HG03575 (cell line): ENCODE measurements around the gene LANCL2.
"Not testable (repeated sequence)": the region's sequence is repeated elsewhere in the genome, so short reads cannot be mapped to it uniquely, and the experiment has no call there.

Source experiments
- ATAC-seq: cut with Tn5 transposase; IDR thresholded peaks from one replicate; pipeline ENCODE4 v1.9.1; 2021; ENCODE audit not compliant: unreplicated experiment, insufficient number of reproducible peaks, low FRiP score; ENCODE audit errors: extremely low read depth

Gene LANCL2

GRCh38 chr7:55352947-55353273 lies 12.2 kb upstream of the LANCL2 start:
- ATAC-seq, result not testable (repeated sequence)

GRCh38 chr7:55360486-55360885 lies 4.7 kb upstream of the LANCL2 start:
- ATAC-seq, result no peak

- ATAC-seq, result no peak
Observed at GRCh38 chr7:55361560-55361959, 3.6 kb upstream of the LANCL2 start.

- ATAC-seq, result no peak
Observed at GRCh38 chr7:55362927-55363326, 2.2 kb upstream of the LANCL2 start.

- no peak for ATAC-seq
Observed at GRCh38 chr7:55363386-55364170, 1.6 kb upstream of the LANCL2 start.

GRCh38 chr7:55365675-55366460 lies 731 bp downstream of the LANCL2 start:
- peak; percentile 77 for ATAC-seq

GRCh38 chr7:55366461-55367070 lies 1.4 kb downstream of the LANCL2 start:
- ATAC-seq, result peak; percentile 7

- no peak for ATAC-seq
Observed at GRCh38 chr7:55367283-55367840, 2.2 kb downstream of the LANCL2 start.

- ATAC-seq, result no peak
Observed at GRCh38 chr7:55369427-55370400, 4.6 kb downstream of the LANCL2 start.

- no peak for ATAC-seq
Observed at GRCh38 chr7:55374213-55374612, 9.1 kb downstream of the LANCL2 start.

GRCh38 chr7:55375237-55375636 lies 10.1 kb downstream of the LANCL2 start:
- no peak for ATAC-seq

GRCh38 chr7:55377162-55377817 lies 12.2 kb downstream of the LANCL2 start:
- ATAC-seq, result no peak

- ATAC-seq, result no peak
Observed at GRCh38 chr7:55379285-55379684, 14.1 kb downstream of the LANCL2 start.

- ATAC-seq, result no peak
Observed at GRCh38 chr7:55381189-55381588, 16.1 kb downstream of the LANCL2 start.

GRCh38 chr7:55381696-55382095 lies 16.6 kb downstream of the LANCL2 start:
- no peak for ATAC-seq

- no peak for ATAC-seq
Observed at GRCh38 chr7:55382251-55382650, 17.1 kb downstream of the LANCL2 start.

- no peak for ATAC-seq
Observed at GRCh38 chr7:55386541-55386940, 21.4 kb downstream of the LANCL2 start.
